T47D (cell line): ENCODE data around the gene TCF4.

Experiments
- DNase-seq, 2 experiments: peaks; one replicate each; pipeline versions ENCODE4 v3.0.0 to v3.0.0-alpha.2; 2011 to 2012; ENCODE audit warnings: low read depth in 1 of 2, low spot score in 1 of 2
- JUND ChIP-seq: IDR thresholded peaks from 2 replicates; pipeline ENCODE4 v1.6.1; 2012; ENCODE audit warnings: low read depth
- in situ Hi-C: cut with HindIII; loops from 2 replicates; pipeline ENCODE4 v1.10.0; 2016; ENCODE audit warnings: low sequenced_read_pairs, low pct_unique_long_range_greater_than_20kb

The TCF4 gene

DNA sequence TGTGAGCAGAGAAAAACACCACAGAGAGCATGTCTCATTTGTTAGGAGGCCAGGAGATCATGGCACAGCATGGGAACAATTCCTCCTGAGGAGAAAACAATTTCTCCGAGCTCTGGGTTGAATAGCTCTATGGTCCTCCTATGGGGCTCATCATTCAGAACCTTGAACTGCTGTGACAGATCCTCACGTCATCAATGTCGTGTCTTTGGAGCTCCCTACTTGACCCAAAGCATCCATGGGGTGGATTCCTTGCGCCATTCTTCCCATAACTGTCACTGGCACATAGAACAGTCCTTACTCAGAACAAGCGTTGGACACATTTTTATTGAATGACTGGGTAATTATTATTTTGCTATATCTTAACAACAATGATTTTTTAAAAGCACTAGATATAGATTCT, 15.8 kb upstream of the TCF4 start:
- in situ Hi-C loops = no loop called here

GRCh38 chr18:55593888-55594287, 5.9 kb upstream of the TCF4 start:
- in situ Hi-C loops = no loop called here
- DNase-seq = no peak
- TF ChIP-seq JUND = no peak

More for the DNA sequence above, 15.8 kb upstream of the TCF4 start:
- no peak for TF ChIP-seq JUND
- no peak for DNase-seq

- DNase-seq = no peak
- in situ Hi-C loops = no loop called here
- no peak for TF ChIP-seq JUND
Measured at GRCh38 chr18:55592572-55592971, 4.6 kb upstream of the TCF4 start.

GRCh38 chr18:55592106-55592505, 4.1 kb upstream of the TCF4 start:
- in situ Hi-C loops = no loop called here
- no peak for DNase-seq
- TF ChIP-seq JUND = no peak

DNA sequence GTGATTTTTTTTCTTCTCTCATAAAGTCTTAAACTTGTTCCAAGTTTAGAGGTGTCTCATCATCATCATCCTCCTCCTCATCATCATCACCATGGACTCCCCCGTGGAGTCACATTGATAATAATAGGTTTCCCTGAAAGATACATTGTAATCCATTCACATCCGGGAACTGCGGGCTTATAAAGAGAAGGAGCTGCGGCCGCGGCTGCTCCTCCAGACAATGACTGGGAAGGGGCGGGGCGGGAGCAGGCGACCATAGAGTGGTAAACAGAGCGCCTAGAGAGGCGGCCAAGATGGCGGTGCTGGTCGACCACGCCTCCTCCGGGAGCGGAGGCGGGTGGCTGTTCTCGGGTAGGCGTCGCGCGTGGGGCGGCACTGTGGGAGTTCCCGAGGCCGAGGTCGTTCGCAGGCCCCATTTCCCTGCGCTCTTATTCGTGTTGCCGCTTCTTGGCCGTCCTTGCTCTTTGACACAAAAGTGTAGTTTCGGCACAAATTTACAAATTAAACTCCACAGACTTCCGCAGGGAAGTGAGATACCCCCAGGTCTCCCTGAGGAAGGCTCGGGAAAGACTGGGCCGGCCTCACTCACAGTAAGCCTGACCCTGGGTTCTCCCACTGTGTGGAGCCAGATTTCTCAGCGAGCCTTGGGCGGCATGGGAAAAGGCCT, 1.8 kb upstream of the TCF4 start:
- no peak for DNase-seq
- in situ Hi-C loops = no loop called here
- TF ChIP-seq JUND = no peak

GRCh38 chr18:55588870-55589595, 1.0 kb upstream of the TCF4 start:
- in situ Hi-C loops = no loop called here
- DNase-seq = no peak
- no peak for TF ChIP-seq JUND

DNA sequence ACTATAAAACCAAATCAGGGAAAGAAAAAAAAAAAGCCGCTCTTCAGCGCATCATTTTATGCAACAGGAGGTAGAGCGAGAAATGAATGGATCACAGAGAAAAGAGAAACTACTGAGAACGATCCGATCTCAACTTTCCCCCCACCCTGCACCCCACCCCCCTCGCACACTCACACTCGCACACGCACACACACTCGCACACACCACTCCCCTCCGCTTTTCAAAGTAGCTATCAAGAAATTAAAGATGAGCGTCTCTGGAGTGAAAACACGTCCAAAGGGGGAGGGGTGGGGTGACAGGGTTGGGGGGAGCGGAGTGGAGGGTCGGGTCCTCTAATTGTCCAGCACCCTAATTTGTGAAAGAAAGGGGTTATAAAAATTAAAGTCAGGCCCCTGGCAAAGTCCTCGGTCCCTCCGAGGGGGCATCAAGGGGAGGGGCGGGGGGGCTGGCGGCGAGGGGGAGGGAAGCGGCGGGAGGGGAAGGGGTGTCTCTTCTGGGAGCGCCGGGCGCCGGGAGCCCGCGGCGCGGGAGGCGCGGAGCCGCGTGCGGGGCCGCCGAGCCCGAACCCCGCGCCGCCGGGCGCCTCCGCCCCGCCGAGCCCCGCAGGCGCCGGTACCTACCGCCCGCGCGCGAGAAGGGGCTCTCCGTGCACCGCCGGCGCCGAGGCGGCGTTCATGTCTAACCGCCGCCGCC, 428 bp downstream of the TCF4 start:
- in situ Hi-C loops = no loop called here

GRCh38 chr18:55585920-55586561, 2.0 kb downstream of the TCF4 start:
- TF ChIP-seq JUND = no peak
- in situ Hi-C loops = no loop called here
- DNase-seq = no peak

More for the DNA sequence above, 428 bp downstream of the TCF4 start:
- TF ChIP-seq JUND = no peak
- DNase-seq = no peak

GRCh38 chr18:55585065-55585919, 2.7 kb downstream of the TCF4 start:
- no peak for DNase-seq
- no peak for TF ChIP-seq JUND
- in situ Hi-C loops = no loop called here

GRCh38 chr18:55584201-55584600, 3.8 kb downstream of the TCF4 start:
- in situ Hi-C loops = no loop called here
- no peak for TF ChIP-seq JUND

GRCh38 chr18:55582325-55582724, 5.7 kb downstream of the TCF4 start:
- TF ChIP-seq JUND = no peak
- DNase-seq = no peak
- in situ Hi-C loops = no loop called here

More at GRCh38 chr18:55584201-55584600, 3.8 kb downstream of the TCF4 start:
- no peak for DNase-seq
